ENCODE data around the gene FUT1. TPM values are rescaled to one million over a fixed set of nuclear protein-coding genes. Genes with fewer than 3 reads are reported as not detected.

FUT1 gene
- polyA plus RNA-seq, 1 experiment = 0.07 TPM

- Histone ChIP-seq H3K27me3 (ENCODE audit: control insufficient read depth, insufficient read depth, low read length) (peaks cover 11% of the 10 kb centered on the region), H3K27ac (ENCODE audit: low read depth, low read length) (no peak overlapping the region), H3K9me3 (ENCODE audit: control insufficient read depth, insufficient read depth, low read length) (peaks cover 13% of the 10 kb centered on the region; the same call in 1 of the 2 replicates), H3K4me3 (ENCODE audit: low read depth, low read length) (no peak overlapping the region)
- POLR2A ChIA-PET = no interaction called here
- no peak for DNase-seq (ENCODE audit: low read depth, low spot score)
- TF ChIP-seq CTCF (IDR thresholded peaks at IDR 0.05; ENCODE audit: low read depth, low read length) = no peak
- CTCF ChIA-PET = no interaction called here
Measured at GRCh38 chr19:48742096-48742495, 10.3 kb downstream of the FUT1 start.

GRCh38 chr19:48741129-48741999 is 11.1 kb downstream of the FUT1 start:
- Histone ChIP-seq H3K27ac (ENCODE audit: low read depth, low read length) (no peak overlapping the region), H3K27me3 (ENCODE audit: control insufficient read depth, insufficient read depth, low read length) (peaks cover 11% of the 10 kb centered on the region), H3K4me3 (ENCODE audit: low read depth, low read length) (no peak overlapping the region), H3K9me3 (ENCODE audit: control insufficient read depth, insufficient read depth, low read length) (peaks cover 13% of the 10 kb centered on the region; the same call in 1 of the 2 replicates)
- DNase-seq (ENCODE audit: low read depth, low spot score) = no peak
- ChIA-PET CTCF (no interaction called here), POLR2A (no interaction called here)
- TF ChIP-seq CTCF (IDR thresholded peaks at IDR 0.05; ENCODE audit: low read depth, low read length) = no peak

GRCh38 chr19:48740164-48740972 is 12.1 kb downstream of the FUT1 start, which contains the start of gene RASIP1:
Gene RASIP1 (minus strand): TSS chr19:48740610. CDS start chr19:48740282, 328 bp downstream.
- DNase-seq (ENCODE audit: low read depth, low spot score) = no peak
- no peak for TF ChIP-seq CTCF (IDR thresholded peaks at IDR 0.05; ENCODE audit: low read depth, low read length)
- ChIA-PET POLR2A (interaction anchor here (0.5 kb wide), 1 partner anchor 31 kb away, joined by 6 read pairs; no protein-coding TSS in a partner anchor), CTCF (interaction anchor here (0.7 kb wide), 1 partner anchor 47 kb away, joined by 7 read pairs; no protein-coding TSS in a partner anchor)
- Histone ChIP-seq H3K27me3 (ENCODE audit: control insufficient read depth, insufficient read depth, low read length) (peaks cover 8% of the 10 kb centered on the region), H3K27ac (ENCODE audit: low read depth, low read length) (no peak within 1 kb of the TSS), H3K4me3 (ENCODE audit: low read depth, low read length) (no peak within 1 kb of the TSS), H3K9me3 (ENCODE audit: control insufficient read depth, insufficient read depth, low read length) (peaks cover 9% of the 10 kb centered on the region)

GRCh38 chr19:48739404-48740163 is 12.9 kb downstream of the FUT1 start:
- Histone ChIP-seq H3K27me3 (ENCODE audit: control insufficient read depth, insufficient read depth, low read length) (peaks cover 10% of the 10 kb centered on the region), H3K9me3 (ENCODE audit: control insufficient read depth, insufficient read depth, low read length) (peaks cover 12% of the 10 kb centered on the region), H3K27ac (ENCODE audit: low read depth, low read length) (no peak overlapping the region), H3K4me3 (ENCODE audit: low read depth, low read length) (peak overlapping the region; percentile 42; the same call in 1 of the 2 replicates)
- ChIA-PET POLR2A (interaction anchor here (0.5 to 1.3 kb wide), 2 partner anchors 15 to 31 kb away, joined by 4 to 6 read pairs; no protein-coding TSS in a partner anchor), CTCF (interaction anchor here (0.7 to 1.0 kb wide), 2 partner anchors 48 kb away, joined by 3 to 7 read pairs; no protein-coding TSS in a partner anchor)
- TF ChIP-seq CTCF (IDR thresholded peaks at IDR 0.05; ENCODE audit: low read depth, low read length) = no peak
- DNase-seq (ENCODE audit: low read depth, low spot score) = no peak
